Stimulated activated CD4-positive, alpha-beta T cell treated with anti-CD3 and anti-CD28 coated beads, Interleukin-2, amount 100 ng/mL, for 4 hours (primary cell): ENCODE results near the gene FASN.

Source experiments
- DNase-seq: peaks from one replicate; pipeline ENCODE4 v3.0.0-alpha.2; 2020; ENCODE audit warnings: low read depth

The FASN gene

GRCh38 chr17:82076018-82076784 is 21.8 kb downstream of the FASN start:
- DNase-seq = no peak

- DNase-seq = no peak
Measured at GRCh38 chr17:82073446-82073845, 24.6 kb downstream of the FASN start.

GRCh38 chr17:82072827-82073226 is 25.2 kb downstream of the FASN start:
- no peak for DNase-seq

GRCh38 chr17:82070611-82071010 is 27.4 kb downstream of the FASN start:
- DNase-seq = no peak

GRCh38 chr17:82065638-82066303 is 32.3 kb downstream of the FASN start, which contains the start of gene DUS1L:
DUS1L (minus strand) TSS chr17:82065804; CDS start chr17:82065059, 745 bp downstream.
- DNase-seq = peak; percentile 52

- peak; percentile 23 for DNase-seq
Measured at GRCh38 chr17:82065193-82065637, 32.8 kb downstream of the FASN start.

- no peak for DNase-seq
Measured at GRCh38 chr17:82064433-82065192, 33.4 kb downstream of the FASN start.

GRCh38 chr17:82063424-82064415 is 34.3 kb downstream of the FASN start:
- DNase-seq = no peak

- no peak for DNase-seq
Measured at GRCh38 chr17:82062984-82063368, 35.1 kb downstream of the FASN start.

- no peak for DNase-seq
Measured at GRCh38 chr17:82062076-82062983, 35.7 kb downstream of the FASN start.

GRCh38 chr17:82061047-82061925 is 36.8 kb downstream of the FASN start:
- no peak for DNase-seq

GRCh38 chr17:82060614-82061013 is 37.4 kb downstream of the FASN start:
- DNase-seq = no peak

GRCh38 chr17:82060001-82060380 is 38.0 kb downstream of the FASN start:
- DNase-seq = no peak

- DNase-seq = no peak
Measured at GRCh38 chr17:82059272-82060000, 38.6 kb downstream of the FASN start.

GRCh38 chr17:82058855-82059249 is 39.2 kb downstream of the FASN start:
- DNase-seq = no peak

- no peak for DNase-seq
Measured at GRCh38 chr17:82058230-82058854, 39.7 kb downstream of the FASN start.

GRCh38 chr17:82056729-82057621 is 41.1 kb downstream of the FASN start:
- DNase-seq = no peak
